GM18868 (cell line): Measurements from ENCODE around the gene MRPL24.
"Not testable (repeated sequence)": the region's sequence is repeated elsewhere in the genome, so short reads cannot be mapped to it uniquely, and the experiment has no call there.

Experiments used
- ATAC-seq: cut with Tn5 transposase; IDR thresholded peaks from one replicate; pipeline ENCODE4 v1.9.1; 2021; ENCODE audit warnings: mild to moderate bottlenecking, moderate library complexity; ENCODE audit not compliant: unreplicated experiment

MRPL24 gene

GRCh38 chr1:156760092-156760795, 19.4 kb upstream of the MRPL24 start:
- ATAC-seq, result no peak

GRCh38 chr1:156757572-156758253, 16.8 kb upstream of the MRPL24 start:
- not testable (repeated sequence) for ATAC-seq

- ATAC-seq, result no peak
Observed at GRCh38 chr1:156756355-156756754, 15.5 kb upstream of the MRPL24 start.

GRCh38 chr1:156755527-156755950, 14.7 kb upstream of the MRPL24 start:
- ATAC-seq, result no peak

- ATAC-seq, result no peak
Observed at GRCh38 chr1:156754219-156754618, 13.3 kb upstream of the MRPL24 start.

- ATAC-seq, result no peak
Observed at GRCh38 chr1:156752843-156753482, 12.1 kb upstream of the MRPL24 start.

- ATAC-seq, result peak; percentile 72
Observed at GRCh38 chr1:156751757-156752481, 11.0 kb upstream of the MRPL24 start.

- ATAC-seq, result no peak
Observed at GRCh38 chr1:156751451-156751756, 10.5 kb upstream of the MRPL24 start, which contains the start of gene HDGF. HDGF (minus strand) TSS chr1:156751675; CDS start chr1:156751429, 246 bp downstream.

GRCh38 chr1:156750711-156751450, 10.0 kb upstream of the MRPL24 start:
- ATAC-seq, result peak; percentile 9

- no peak for ATAC-seq
Observed at GRCh38 chr1:156750191-156750672, 9.3 kb upstream of the MRPL24 start.

- no peak for ATAC-seq
Observed at GRCh38 chr1:156749419-156750118, 8.7 kb upstream of the MRPL24 start.

GRCh38 chr1:156748670-156749418, 8.0 kb upstream of the MRPL24 start:
- ATAC-seq, result no peak

GRCh38 chr1:156747742-156748669, 7.1 kb upstream of the MRPL24 start:
- ATAC-seq, result no peak

GRCh38 chr1:156746728-156747631, 6.1 kb upstream of the MRPL24 start:
- no peak for ATAC-seq

- no peak for ATAC-seq
Observed at GRCh38 chr1:156746406-156746727, 5.5 kb upstream of the MRPL24 start.

- ATAC-seq, result no peak
Observed at GRCh38 chr1:156745881-156746280, 5.0 kb upstream of the MRPL24 start.

GRCh38 chr1:156744786-156745419, 4.0 kb upstream of the MRPL24 start:
- no peak for ATAC-seq
